NCI-H1694 (cell line): Measurements from ENCODE around the gene ACOT7.

Source experiments
- DNase-seq: peaks from one replicate; lab custom pipeline; 2025; lab: John Stamatoyannopoulos, UW

The ACOT7 gene

DNA sequence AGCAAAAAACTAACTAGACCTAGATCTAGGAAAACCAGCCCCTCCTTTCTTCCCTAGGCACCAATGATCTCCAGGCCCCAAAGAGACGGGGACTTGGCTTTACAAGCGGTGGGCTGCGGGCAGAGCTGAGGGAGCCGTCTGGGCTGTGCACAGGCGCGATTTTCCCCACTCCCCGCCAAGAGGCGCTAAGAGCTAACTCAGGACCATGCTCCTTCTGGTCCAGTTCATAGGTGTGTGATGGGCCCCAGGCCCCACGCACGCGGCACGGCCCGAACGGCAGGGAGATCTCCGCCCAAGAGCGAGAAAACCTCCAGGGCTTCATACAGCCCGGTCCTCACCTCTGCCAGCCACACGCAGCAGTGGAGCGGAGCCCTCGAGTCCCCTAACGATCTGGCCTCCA lies 125.2 kb downstream of the ACOT7 start:
- DNase-seq: peak; percentile 37

DNA sequence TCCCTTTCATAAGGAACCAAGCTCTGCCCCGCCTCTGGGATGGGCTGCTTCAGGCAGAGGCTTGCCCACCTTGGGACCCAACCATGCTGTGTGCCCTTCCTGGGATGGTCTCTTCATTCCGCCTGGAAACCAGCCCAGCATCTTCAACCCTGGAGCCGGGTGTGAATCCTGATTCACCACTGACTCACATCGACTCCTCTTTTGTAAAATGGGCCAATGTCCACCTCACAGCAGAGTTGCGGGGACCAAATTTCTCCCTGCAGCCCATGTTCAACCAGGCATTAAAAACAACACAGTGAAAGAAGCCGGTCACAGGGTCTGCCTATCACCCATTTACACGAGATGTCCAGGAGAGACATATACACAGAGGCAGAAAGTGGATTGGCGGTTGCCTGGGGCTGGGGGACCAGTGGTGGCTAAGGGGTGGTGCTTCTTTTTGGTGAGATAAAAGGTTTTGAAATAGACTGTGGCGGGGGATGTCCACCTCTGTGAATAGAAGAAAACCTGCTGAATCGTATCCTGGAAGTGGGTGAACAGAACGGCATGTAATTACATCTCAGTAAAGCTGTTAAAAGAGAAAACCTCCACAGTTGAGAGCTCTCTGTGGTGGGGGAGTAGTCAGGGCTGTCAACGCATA lies 125.8 kb downstream of the ACOT7 start:
- DNase-seq: no peak

DNA sequence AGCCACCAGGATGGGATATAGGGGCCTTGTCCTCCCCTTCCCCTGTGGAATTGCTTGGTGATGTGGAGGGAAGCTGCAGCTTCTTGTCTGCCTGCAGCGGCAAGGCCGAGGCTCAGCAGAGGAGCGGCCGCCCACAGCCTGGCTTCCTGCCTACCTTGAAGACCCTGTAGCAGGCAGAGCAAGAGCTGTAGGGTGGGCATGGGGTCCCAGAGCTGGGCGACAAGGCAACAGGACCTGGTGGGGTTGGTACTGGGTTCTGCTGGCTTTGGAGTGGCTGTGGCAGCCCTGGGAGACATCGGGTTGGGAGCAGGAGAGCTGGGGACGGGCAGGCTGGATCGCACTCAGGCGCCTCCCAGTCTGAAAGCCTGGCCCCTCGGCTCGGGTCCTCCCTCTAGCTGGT lies 126.9 kb downstream of the ACOT7 start:
- no peak for DNase-seq

DNA sequence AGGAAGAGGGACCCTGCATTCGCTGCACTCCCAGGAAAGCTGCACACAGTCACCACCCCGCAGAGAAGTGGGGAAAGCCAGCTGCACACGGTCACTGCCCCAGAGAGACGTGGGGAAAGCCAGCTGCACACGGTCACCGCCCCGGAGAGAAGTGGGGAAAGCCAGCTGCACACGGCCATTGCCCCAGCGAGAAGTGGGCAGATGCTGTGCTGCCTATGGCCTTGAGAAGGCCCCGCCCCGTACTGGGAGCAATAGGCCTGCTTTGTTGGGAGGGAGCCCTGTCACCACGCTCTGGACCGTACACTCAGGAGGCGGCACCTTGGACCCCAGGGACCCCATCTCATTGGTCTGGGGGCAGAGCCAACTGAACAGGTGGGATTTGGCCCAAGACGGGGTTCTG lies 128.4 kb downstream of the ACOT7 start:
- no peak for DNase-seq

DNA sequence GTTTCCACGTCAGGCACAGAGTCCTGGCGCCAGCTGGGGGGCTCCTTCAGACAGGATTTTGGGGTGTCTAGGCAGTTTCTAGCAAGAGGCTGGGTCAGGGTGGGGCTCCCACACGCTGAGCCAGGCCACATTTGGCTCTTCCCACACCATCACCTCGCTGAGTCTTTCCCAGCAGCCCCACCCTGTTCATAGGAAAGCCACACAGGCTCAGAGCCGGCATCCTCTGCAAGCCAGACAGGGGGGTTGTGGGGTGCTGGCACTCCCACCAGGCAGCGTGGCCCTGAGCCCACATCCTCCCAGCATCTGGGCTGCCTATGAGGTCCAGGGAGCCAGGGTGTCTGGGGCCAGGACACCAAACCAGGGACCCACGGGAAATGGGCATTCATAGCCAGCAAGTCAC lies 129.9 kb downstream of the ACOT7 start:
- DNase-seq: no peak

DNA sequence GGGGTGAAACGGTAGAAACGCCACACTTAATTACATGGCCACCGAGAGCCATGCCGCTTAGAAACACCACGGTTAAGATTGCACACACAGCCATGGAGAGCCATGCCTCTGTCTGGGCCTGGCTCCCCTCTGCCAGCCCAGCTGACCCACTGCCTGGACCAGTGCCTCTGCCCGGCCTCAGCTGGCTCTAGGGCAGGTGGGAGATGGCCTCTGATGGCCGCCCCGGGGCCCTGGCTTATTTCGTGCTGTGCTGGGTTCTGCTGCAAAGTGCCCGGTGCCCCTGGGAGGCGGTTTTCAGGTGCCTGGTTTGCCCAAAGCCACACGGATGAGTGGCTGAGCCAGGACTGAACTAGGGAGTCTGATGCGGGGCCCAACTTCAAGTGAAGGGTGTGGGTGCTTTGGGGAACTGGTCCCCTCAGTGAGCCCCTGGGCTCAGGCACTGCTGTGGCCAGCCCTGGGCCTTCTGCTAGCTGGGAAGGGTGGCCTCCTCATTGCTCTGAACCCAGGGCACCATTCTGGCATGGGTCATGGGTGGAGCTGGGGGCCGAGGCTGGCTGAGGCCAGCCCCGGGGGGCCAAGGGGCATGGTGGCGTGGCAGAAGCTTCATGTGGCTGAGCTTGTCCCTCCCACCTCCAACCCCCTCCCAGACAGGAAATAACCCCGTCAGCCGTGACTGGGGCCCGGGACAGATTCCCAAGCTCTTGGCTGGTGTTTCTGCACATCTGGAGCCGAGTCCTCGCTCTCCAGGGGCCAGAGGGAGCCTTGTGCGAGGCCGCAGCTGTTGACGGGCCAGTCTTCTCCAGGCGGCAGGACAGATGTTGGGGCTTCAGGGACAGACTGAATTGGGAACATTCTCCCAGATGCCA lies 130.8 kb downstream of the ACOT7 start:
- no peak for DNase-seq

DNA sequence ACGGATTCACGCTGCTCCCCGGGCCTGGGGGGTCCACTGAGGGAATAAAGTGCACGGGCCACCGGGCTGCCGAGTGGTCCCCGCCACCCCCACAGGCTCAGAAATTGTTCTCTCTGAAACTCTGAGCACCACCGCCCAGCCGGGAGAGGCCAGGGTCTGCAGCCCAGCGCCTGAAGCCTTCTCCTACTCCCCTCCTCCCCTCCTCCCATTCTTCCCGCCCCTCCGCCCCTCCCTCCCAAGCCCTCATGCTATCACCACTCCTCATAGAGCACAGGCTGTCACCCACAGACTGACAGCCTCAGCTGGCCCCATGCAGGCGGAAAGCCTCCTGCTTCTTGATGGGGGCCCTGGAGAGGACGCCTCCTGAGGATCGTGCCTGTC lies 132.0 kb downstream of the ACOT7 start:
- peak; percentile 29 for DNase-seq

DNA sequence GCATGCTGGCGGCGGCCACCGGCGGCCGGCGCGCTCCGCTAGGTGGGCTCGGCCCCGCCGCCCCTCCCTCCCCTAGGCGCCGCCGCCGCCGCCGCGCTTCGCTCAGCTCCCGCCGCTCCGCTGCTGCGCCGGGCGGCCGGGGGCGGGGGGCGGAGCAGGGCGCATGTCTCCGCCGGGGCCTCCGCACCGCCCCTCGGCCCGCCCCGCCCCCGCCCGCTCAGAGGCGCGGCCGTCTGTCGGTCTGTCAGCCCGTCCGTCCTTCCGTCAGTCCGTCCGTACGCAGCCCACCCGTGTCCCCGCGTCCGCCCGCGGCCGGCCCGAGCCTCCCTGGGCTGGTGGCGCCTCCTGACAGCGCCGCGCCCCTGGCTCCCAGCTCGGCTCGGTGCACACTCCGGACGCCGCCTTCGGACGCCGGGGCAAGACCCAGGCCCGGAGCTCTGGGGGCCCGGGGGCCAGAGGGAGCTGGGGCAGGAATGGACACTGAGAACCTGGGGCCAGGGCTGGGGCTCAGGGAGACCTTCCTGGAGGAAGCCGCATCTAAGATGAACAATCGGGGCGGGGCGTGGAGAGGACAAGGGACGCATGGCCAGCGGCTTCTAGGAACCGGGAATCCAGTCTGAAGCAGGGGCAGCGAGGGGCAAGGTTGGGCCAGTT lies 132.5 kb downstream of the ACOT7 start, which contains the start of gene GPR153:
GPR153 (minus strand) TSS at position 138 of the 654 bp plus-strand sequence. CDS start 6,193 bp downstream, outside the sequence.
- no peak for DNase-seq

DNA sequence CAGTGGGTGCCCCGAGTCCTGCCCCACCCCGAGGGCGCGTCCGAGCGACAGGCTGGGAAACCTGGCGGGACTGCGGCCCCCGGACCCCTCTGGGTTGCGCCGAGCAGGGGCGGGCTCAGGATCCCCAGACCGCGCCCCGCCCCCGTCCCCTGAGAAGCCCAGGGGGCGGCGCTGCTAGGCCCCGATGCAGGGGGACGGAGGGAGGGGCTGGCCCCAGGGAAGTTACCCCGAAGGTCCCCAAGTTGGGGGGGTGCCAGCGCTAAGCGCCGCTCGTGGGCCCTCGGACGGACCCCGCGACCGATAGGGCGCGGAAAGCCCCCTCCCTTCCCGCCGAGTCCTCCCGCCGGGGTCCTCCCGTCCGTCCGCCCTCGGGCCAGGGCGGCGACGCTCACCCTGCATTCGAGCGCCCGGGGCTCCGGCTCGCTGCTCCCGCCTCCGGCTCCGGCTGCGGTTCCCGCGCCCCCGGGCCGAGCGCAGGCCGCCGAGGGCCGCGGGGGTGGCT lies 133.1 kb downstream of the ACOT7 start:
- no peak for DNase-seq

DNA sequence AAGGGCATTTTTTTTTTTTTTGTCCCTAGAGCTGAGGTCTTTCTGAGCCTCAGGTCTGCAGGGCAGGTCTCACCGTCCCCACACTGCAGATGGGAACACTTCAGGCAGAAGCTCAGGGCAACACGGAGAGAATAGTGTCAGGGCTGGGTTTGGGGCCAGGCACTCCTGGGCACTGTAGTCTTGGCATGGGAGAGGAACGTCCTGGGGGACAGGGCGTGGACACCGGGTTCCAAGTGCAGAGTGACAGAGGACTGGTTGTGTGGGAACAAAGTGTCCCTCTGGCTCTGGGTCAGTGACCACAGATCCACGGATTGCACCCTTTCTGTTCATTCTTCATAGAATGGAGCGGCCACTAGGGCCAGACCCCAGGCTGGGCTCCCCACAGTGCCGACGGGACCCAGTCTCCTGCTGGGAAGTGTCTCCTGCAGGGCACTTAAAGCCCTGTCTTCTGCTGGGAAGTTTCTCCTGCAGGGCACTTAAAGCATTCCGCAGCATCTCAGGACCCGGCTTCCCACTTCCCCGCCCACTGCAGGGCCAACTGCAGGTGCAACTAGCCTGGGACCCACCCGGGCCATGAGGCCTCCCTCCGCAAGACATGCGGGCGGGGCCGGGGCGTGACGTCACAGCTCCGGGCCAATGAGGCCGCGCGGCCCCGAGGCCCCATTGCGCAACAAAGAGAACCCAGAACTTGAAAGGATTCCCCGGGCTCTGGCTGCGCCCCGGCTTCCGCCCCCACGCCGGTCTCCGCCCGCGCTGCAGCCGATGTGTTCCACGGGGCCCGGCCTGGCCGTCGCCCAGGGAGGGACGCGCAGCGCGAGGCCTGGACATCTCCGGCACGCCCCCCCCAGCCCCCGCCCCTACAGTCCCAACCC lies 133.8 kb downstream of the ACOT7 start:
- no peak for DNase-seq

DNA sequence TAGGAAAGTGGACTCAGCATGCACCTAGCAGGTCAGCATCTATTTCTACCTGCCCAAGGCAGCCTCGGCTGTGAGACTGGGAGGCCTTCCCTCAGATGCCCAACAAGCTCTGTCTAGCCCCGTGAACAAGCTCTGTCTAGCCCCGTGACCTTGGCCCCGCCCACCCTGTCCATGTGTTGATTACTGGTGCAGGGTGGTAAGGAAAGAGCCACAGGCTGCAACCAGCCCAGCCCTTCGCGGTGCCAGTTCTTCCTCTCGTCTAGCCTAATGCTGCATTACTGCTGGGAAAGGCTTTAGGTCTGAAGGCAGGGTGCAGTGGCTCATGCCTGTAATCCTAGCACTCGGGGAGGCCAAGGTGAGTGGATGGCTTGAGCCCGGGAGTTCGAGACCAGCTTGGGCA lies 134.9 kb downstream of the ACOT7 start:
- DNase-seq: no peak

DNA sequence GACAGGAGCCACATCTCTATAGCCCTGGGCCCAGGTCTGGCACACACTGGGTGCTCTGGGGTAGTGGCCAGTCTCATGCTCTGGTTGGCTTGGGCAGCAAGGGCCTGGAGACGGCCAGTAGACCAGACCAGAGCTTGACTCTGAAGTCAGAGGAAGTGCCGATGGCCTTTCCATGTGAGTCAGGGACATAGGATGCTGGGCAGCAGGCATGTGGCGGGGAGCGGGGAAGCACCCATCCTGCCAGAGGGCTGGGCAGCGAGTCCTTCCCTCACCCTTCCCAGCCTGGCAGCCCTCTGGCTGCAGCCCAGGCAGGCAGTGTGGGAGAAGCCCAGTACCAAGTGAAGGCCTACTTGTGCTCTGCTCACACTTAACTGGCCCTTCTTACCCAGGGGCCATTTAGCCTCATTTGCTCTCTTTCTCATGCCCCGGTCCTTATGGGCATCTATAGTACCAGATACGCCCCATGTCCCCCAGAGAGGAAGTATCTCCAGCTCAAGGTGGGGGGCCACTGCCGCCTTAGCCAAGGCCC lies 136.0 kb downstream of the ACOT7 start:
- DNase-seq: no peak

DNA sequence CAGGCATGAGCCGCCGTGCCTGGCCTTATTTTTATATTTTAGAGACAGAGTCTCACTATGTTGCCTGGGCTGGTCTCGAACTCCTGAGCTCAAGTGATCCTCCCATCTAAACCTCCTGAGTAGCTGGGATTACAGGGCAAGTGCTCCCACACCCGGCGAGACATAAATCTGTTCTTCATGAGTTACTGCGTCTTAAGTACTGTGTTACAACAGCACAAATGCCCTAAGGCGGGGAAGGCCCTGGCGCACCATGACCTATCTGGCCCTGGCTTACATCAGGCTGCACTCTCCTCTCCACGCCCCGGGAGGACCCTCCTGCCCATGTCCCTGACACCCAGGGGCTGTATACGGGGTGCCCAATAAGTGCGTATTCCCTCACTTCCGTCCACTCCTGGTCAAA lies 136.9 kb downstream of the ACOT7 start:
- DNase-seq: no peak

DNA sequence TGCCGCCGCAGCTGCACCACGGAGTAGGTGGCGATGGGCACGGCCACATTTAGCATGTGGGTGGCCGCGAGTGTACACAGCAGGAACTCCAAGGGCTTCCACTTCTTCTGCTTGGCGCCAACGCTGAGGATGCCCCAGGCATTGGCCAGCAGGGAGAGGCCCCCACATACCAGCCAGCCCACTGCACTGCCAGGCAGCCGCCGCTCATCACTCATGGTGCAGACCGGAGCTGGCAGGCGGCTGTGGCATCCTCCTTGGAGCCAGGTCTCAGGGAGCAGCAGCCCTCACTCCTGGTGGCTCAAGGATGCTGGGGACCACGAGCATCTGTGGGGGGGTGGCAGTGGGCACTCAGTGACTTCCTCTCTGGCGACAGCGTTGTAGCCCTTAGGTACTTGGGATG lies 138.9 kb downstream of the ACOT7 start:
- no peak for DNase-seq

DNA sequence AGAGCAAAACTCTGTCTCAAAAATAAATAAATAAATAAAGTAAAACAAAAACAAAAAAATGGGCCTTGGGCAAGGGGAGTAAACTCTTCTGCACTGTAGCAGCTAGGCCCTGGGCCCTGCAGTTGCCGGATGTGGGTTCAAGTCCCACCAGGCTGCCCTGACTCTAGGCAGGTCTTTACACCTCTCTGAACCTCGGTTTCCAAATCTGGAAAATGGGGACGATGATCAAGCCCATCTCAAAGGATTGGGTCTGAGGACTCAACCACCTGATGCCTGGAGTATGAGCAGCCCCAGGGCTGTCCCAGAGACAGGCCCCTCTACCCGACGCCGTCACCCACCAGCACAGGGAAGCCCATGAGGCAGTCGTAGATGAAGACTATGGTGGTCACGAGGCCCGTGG lies 140.2 kb downstream of the ACOT7 start:
- no peak for DNase-seq

DNA sequence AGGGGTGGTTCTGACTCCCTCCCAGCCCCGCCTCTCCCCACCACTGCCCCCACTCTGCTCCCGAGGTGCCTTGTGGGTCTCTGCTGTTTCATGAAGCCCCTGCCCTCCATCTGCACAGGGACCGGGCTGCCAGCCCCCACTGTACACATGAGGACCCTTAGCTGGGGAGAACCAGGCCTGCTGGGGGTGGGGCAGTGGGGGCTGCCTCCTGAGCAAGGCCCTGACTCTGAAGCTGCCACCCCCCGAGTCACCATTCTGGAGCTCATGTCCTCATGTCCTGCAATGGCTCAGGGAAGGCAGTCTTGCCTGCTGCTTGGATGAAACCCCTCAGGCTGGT lies 141.2 kb downstream of the ACOT7 start:
- DNase-seq: no peak

DNA sequence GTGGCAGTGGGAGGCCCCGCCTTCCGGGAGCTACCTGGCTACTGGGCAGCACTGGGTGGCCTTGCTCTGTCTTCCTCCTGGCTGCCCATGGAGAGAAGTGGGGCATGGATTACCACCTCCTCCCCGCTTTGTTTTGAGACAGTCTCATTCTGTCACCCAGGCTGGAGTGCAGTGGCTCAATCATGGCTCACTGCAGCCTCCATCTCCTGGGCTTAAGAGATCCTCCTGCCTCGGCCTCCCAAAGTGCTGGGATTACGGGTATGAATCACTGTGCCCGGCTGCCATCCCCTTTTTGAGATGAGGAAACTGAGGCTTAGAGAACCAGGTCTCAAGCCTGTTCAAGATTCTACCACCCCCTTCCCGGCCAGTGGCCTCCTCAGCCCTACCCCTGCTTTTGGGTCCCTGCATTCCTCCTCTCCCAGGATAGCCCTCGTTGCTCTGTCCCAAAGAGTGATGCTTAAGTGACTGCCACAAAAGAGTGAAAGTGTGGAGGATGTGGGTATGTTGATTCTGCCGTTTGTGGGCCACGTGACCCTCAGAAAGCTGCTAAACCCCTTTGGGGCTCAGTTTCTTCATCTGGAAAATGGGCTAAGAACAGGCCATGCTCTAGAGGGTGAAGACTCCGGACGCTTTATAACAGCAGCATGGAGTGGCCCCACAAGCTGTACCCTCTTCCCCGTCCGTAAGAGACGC lies 141.7 kb downstream of the ACOT7 start:
- no peak for DNase-seq

DNA sequence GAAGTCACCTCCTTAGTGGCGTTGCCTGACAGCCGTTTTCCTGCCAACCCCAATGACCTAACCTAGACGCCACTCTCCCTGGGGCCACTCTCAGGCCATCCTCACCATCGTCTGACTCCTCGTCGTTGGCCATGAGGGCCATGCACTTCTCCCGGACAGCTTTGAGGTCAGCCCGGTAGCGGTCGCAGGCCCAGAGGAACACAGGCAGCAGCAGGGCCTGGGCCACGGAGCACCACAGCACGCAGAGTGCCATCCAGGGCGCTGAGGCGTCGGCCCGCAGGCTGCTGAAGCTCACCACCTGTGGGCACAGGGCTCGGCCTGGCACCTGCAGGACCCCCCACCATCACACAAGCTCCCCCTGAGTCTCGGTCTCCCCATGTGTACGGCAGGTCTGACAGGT lies 142.3 kb downstream of the ACOT7 start:
- no peak for DNase-seq

DNA sequence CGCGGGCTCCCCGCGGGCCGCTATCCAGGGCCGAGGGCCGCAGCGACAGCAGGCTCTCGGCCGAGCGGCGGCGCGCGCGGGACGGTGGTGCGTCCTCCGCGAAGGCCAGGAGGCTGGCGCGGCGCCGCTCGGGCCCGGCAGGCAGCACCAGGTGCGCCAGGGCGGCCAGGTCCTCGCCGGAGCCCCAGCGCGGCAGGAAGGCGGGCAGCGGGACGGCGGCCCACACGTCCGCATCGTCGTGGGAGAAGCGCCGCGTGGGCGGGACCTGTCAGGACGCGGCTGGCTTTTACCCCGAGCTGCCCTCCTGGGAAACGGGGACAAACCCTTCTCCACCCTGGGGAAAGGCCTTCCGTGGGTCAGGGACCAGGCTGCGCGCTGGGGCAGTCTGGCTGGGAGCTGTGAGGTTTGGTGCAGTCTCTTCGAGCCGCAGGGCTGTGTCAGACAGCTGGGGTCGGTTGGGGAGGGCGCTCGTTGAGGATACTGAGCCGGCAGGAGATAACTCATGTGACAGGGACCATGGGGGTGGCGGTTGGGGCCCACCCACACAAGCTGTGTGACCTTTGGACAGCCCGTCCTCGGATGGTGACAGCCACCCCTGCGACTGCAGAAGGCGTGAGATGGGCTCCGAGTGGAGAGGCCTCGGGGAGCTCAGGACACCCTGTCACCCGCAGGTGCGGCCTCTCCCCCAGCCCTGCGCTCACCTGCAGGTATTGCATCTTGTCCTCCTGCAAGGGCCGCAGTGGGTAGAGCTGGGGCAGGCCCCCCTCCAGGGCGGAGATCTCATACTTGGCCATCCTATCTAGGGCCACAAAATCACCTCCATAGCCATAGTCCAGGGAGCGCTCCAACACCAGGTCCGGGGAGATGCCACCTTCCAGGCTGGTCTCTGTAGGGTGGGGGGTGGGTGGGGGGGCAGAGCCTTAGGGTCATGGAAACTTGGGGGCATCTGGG lies 143.6 kb downstream of the ACOT7 start:
- DNase-seq: no peak
